Amniotic stem cell (primary cell): Measurements from ENCODE around the gene OR2F2.

Experiments used
- DNase-seq: peaks from one replicate; lab custom pipeline; 2025; lab: John Stamatoyannopoulos, UW

The OR2F2 gene

GRCh38 chr7:143914938-143915652 lies 19.9 kb upstream of the OR2F2 start:
- no peak for DNase-seq

- no peak for DNase-seq
Measured at GRCh38 chr7:143924851-143925250, 10.2 kb upstream of the OR2F2 start.

GRCh38 chr7:143929224-143929920 lies 5.7 kb upstream of the OR2F2 start:
- DNase-seq = no peak

- DNase-seq = no peak
Measured at GRCh38 chr7:143931739-143932138, 3.3 kb upstream of the OR2F2 start.

- DNase-seq = peak; percentile 79
Measured at GRCh38 chr7:143936087-143937009, 1.3 kb downstream of the OR2F2 start.

GRCh38 chr7:143938379-143939243 lies 3.6 kb downstream of the OR2F2 start:
- no peak for DNase-seq

GRCh38 chr7:143945423-143945822 lies 10.4 kb downstream of the OR2F2 start:
- DNase-seq = no peak

- no peak for DNase-seq
Measured at GRCh38 chr7:143947111-143947510, 12.1 kb downstream of the OR2F2 start.

- no peak for DNase-seq
Measured at GRCh38 chr7:143948733-143949132, 13.7 kb downstream of the OR2F2 start.

- no peak for DNase-seq
Measured at GRCh38 chr7:143953421-143953820, 18.4 kb downstream of the OR2F2 start.

GRCh38 chr7:143954135-143954534 lies 19.1 kb downstream of the OR2F2 start:
- DNase-seq = no peak

- DNase-seq = no peak
Measured at GRCh38 chr7:143954544-143954943, 19.5 kb downstream of the OR2F2 start, which contains the start of gene OR2F1. OR2F1 (plus strand) TSS chr7:143954844; CDS start chr7:143959971, 5,127 bp downstream.

- no peak for DNase-seq
Measured at GRCh38 chr7:143958781-143959180, 23.7 kb downstream of the OR2F2 start.

- no peak for DNase-seq
Measured at GRCh38 chr7:143960813-143961610, 26.0 kb downstream of the OR2F2 start.

GRCh38 chr7:143965280-143965679 lies 30.2 kb downstream of the OR2F2 start:
- no peak for DNase-seq

- DNase-seq = no peak
Measured at GRCh38 chr7:143967398-143967797, 32.4 kb downstream of the OR2F2 start.

GRCh38 chr7:143973870-143974416 lies 38.9 kb downstream of the OR2F2 start:
- DNase-seq = no peak

GRCh38 chr7:143974459-143974858 lies 39.4 kb downstream of the OR2F2 start:
- DNase-seq = no peak

- no peak for DNase-seq
Measured at GRCh38 chr7:143975617-143976016, 40.6 kb downstream of the OR2F2 start.

GRCh38 chr7:143978585-143978984 lies 43.6 kb downstream of the OR2F2 start:
- no peak for DNase-seq
